ENCODE measurements around the gene ARHGAP42. TPM values are rescaled to one million over a fixed set of nuclear protein-coding genes. Genes with fewer than 3 reads are reported as not detected.
A peak's percentile ranks its signal among the peaks of the same experiment; 100 is the strongest.

ARHGAP42 gene
- total RNA-seq = 21.6 and 22.6 TPM in 2 replicates
- long read RNA-seq, partial matches to known transcripts = 4 of 7 reads
- long read RNA-seq, other reads (novel, unspliced or antisense) = 1 of 7 reads

GRCh38 chr11:100687054-100687629 is at the start of gene ARHGAP42:
TSS of gene ARHGAP42 (plus strand) at chr11:100687288. CDS start at chr11:100687679, 391 bp downstream.
- Mint-ChIP-seq H3K27ac (ENCODE audit: unreplicated experiment) (peak within 1 kb of the TSS; percentile 99), H3K27me3 (ENCODE audit: low read depth) (no peaks in the 10 kb centered on the region), H3K4me1 (peaks cover 57% of the 10 kb centered on the region), H3K9me3 (no peaks in the 10 kb centered on the region), H3K4me3 (peak within 1 kb of the TSS; percentile 98), H3K36me3 (ENCODE audit: low read depth) (no peaks in the 10 kb centered on the region)
- TF ChIP-seq CTCF (conservative IDR thresholded peaks at IDR 0.05) = no peak
- DNase-seq (ENCODE audit: low read depth, low spot score) = peak; percentile 63

- no peak for TF ChIP-seq CTCF (conservative IDR thresholded peaks at IDR 0.05)
- DNase-seq (ENCODE audit: low read depth, low spot score) = no peak
- H3K27ac Mint-ChIP-seq (ENCODE audit: unreplicated experiment) = peak overlapping the region; percentile 81
- H3K4me3 Mint-ChIP-seq = no peak overlapping the region
- H3K27me3 Mint-ChIP-seq (ENCODE audit: low read depth) = no peaks in the 10 kb centered on the region
- H3K9me3 Mint-ChIP-seq = peaks cover 10% of the 10 kb centered on the region
- H3K4me1 Mint-ChIP-seq = peaks cover 50% of the 10 kb centered on the region
- no peaks in the 10 kb centered on the region for H3K36me3 Mint-ChIP-seq (ENCODE audit: low read depth)
Observed at GRCh38 chr11:100637706-100638105, 49.4 kb upstream of the ARHGAP42 start.

- peak overlapping the region; percentile 66 for H3K4me3 Mint-ChIP-seq
- no peak for TF ChIP-seq CTCF (conservative IDR thresholded peaks at IDR 0.05)
- DNase-seq (ENCODE audit: low read depth, low spot score) = no peak
- no peaks in the 10 kb centered on the region for H3K27me3 Mint-ChIP-seq (ENCODE audit: low read depth)
- no peaks in the 10 kb centered on the region for H3K36me3 Mint-ChIP-seq (ENCODE audit: low read depth)
- peaks cover 51% of the 10 kb centered on the region for H3K4me1 Mint-ChIP-seq
- peak overlapping the region; percentile 76 for H3K27ac Mint-ChIP-seq (ENCODE audit: unreplicated experiment)
- H3K9me3 Mint-ChIP-seq = peaks cover 10% of the 10 kb centered on the region
Observed at GRCh38 chr11:100638648-100639047, 48.4 kb upstream of the ARHGAP42 start.

GRCh38 chr11:100639140-100639539 is 47.9 kb upstream of the ARHGAP42 start:
- H3K27me3 Mint-ChIP-seq (ENCODE audit: low read depth) = no peaks in the 10 kb centered on the region
- peaks cover 50% of the 10 kb centered on the region for H3K4me1 Mint-ChIP-seq
- TF ChIP-seq CTCF (conservative IDR thresholded peaks at IDR 0.05) = no peak
- peak; percentile 33 for DNase-seq (ENCODE audit: low read depth, low spot score)
- H3K4me3 Mint-ChIP-seq = peak overlapping the region; percentile 66
- H3K27ac Mint-ChIP-seq (ENCODE audit: unreplicated experiment) = peak overlapping the region; percentile 76
- H3K36me3 Mint-ChIP-seq (ENCODE audit: low read depth) = no peaks in the 10 kb centered on the region
- H3K9me3 Mint-ChIP-seq = peaks cover 10% of the 10 kb centered on the region

- H3K9me3 Mint-ChIP-seq = peaks cover 10% of the 10 kb centered on the region
- no peak for DNase-seq (ENCODE audit: low read depth, low spot score)
- peaks cover 52% of the 10 kb centered on the region for H3K4me1 Mint-ChIP-seq
- H3K27me3 Mint-ChIP-seq (ENCODE audit: low read depth) = no peaks in the 10 kb centered on the region
- peak overlapping the region; percentile 82 for H3K27ac Mint-ChIP-seq (ENCODE audit: unreplicated experiment)
- H3K4me3 Mint-ChIP-seq = peak overlapping the region; percentile 24
- H3K36me3 Mint-ChIP-seq (ENCODE audit: low read depth) = no peaks in the 10 kb centered on the region
- TF ChIP-seq CTCF (conservative IDR thresholded peaks at IDR 0.05) = no peak
Observed at GRCh38 chr11:100640071-100640470, 47.0 kb upstream of the ARHGAP42 start.
